Measurements from ENCODE around the gene OXT. TPM values are rescaled to one million over a fixed set of nuclear protein-coding genes. Genes with fewer than 3 reads are reported as not detected.
A peak's percentile ranks its signal among the peaks of the same experiment; 100 is the strongest.

Gene OXT
- total and polyA plus RNA-seq, 2 of the 13 experiments (the other 11 are each of a cell fraction or from before 2014, with no cell fraction given) = not detected

- no peak overlapping the region for H2AFZ ChIP-seq (ENCODE audit: low read length)
- H3K79me2 ChIP-seq (ENCODE audit: insufficient read depth, low read length) = no peaks in the 10 kb centered on the region
- DNase-seq (ENCODE audit: low spot score) (no peak), FAIRE-seq (no peak), ATAC-seq (no peak)
- no peaks in the 10 kb centered on the region for H4K20me1 ChIP-seq (ENCODE audit: insufficient read depth, low read length)
- in situ Hi-C loops (cut with HindIII; ENCODE audit: extremely low pct_ligation_motif_present, low pct_unique_long_range_greater_than_20kb) = no loop called here
- H3K27me3 ChIP-seq (ENCODE audit: control insufficient read depth in 1 of 2, insufficient read depth in 2 of 2, low read length in 2 of 2) = no peaks in the 10 kb centered on the region
- no peak overlapping the region for H3K9ac ChIP-seq (ENCODE audit: insufficient read depth, low read depth, low read length)
- no peak overlapping the region for H3K4me3 ChIP-seq (replicated peaks in 1 of 3; ENCODE audit: insufficient read depth in 1 of 3, low read depth in 2 of 3, low read length in 3 of 3)
- H3K4me1 ChIP-seq (ENCODE audit: insufficient read depth, low read length) = peaks cover 21% of the 10 kb centered on the region
- TF ChIP-seq ZNF275 (CRISPR knock-in tag; IDR thresholded peaks at IDR 0.05; ENCODE audit: borderline replicate concordance) (no peak), ZNF225 (CRISPR knock-in tag; IDR thresholded peaks at IDR 0.05) (peak; percentile 28; the same call in 1 of the 2 replicates), ZNF292 (CRISPR knock-in tag; IDR thresholded peaks at IDR 0.05; ENCODE audit: borderline replicate concordance, low read depth) (no peak)
- H3K27ac ChIP-seq (ENCODE audit: extremely low read length, insufficient read depth, low read length) = no peak overlapping the region
- ChIA-PET CTCF (ENCODE audit: low intra/inter-chr PET ratio, low total read pairs) (no interaction called here), POLR2A (no interaction called here)
- H3K4me2 ChIP-seq (ENCODE audit: low read depth, low read length) = no peak overlapping the region
- H3K36me3 ChIP-seq (replicated peaks in 1 of 2; ENCODE audit: control insufficient read depth in 1 of 2, insufficient read depth in 2 of 2, low read length in 2 of 2) = peaks cover 38 to 52% of the 10 kb centered on the region in 2 experiments
- 93% methylated on average over 4 of the region's 8 CpGs for WGBS (ENCODE audit: low lambda C conversion rate)
- H3K9me3 ChIP-seq (ENCODE audit: low read length) = no peaks in the 10 kb centered on the region
- intact Hi-C loops (cut with micrococcal nuclease; ENCODE audit: unreplicated experiment) = loop anchor here (10.0 kb wide), 1 partner anchor 125 kb away; no protein-coding TSS in a partner anchor
- BruUV-seq (replicated peaks) = no TSS peak
These were observed 31.3 kb upstream of the OXT start for GRCh38 chr20:3040086-3040485.

GRCh38 chr20:3041854-3042409, 29.5 kb upstream of the OXT start:
- BruUV-seq (replicated peaks) = no TSS peak
- in situ Hi-C loops (cut with HindIII; ENCODE audit: extremely low pct_ligation_motif_present, low pct_unique_long_range_greater_than_20kb) (no loop called here), intact Hi-C loops (cut with micrococcal nuclease; ENCODE audit: unreplicated experiment) (loop anchor here (10.0 kb wide), 1 partner anchor 127 kb away; no protein-coding TSS in a partner anchor)
- DNase-seq (ENCODE audit: low spot score) (no peak), ATAC-seq (no peak), FAIRE-seq (no peak)
- Histone ChIP-seq H3K4me3 (replicated peaks in 1 of 3; ENCODE audit: insufficient read depth in 1 of 3, low read depth in 2 of 3, low read length in 3 of 3) (no peak overlapping the region), H3K9ac (ENCODE audit: insufficient read depth, low read depth, low read length) (no peak overlapping the region), H3K27ac (ENCODE audit: extremely low read length, insufficient read depth, low read length) (no peak overlapping the region), H3K9me3 (ENCODE audit: low read length) (no peaks in the 10 kb centered on the region), H3K4me2 (ENCODE audit: low read depth, low read length) (0 out of 2 replicates have a peak overlapping the region, but pooled peaks have one; percentile 14), H2AFZ (ENCODE audit: low read length) (no peak overlapping the region), H3K4me1 (ENCODE audit: insufficient read depth, low read length) (peaks cover 25% of the 10 kb centered on the region), H3K36me3 (replicated peaks in 1 of 2; ENCODE audit: control insufficient read depth in 1 of 2, insufficient read depth in 2 of 2, low read length in 2 of 2) (peaks cover 22 to 34% of the 10 kb centered on the region in 2 experiments), H4K20me1 (ENCODE audit: insufficient read depth, low read length) (no peaks in the 10 kb centered on the region), H3K79me2 (ENCODE audit: insufficient read depth, low read length) (peaks cover 8% of the 10 kb centered on the region), H3K27me3 (ENCODE audit: control insufficient read depth in 1 of 2, insufficient read depth in 2 of 2, low read length in 2 of 2) (no peaks in the 10 kb centered on the region; a peak in 1 of 5 replicates)
- ChIA-PET CTCF (ENCODE audit: low intra/inter-chr PET ratio, low total read pairs) (no interaction called here), POLR2A (no interaction called here)
- 66% methylated on average over 10 of the region's 10 CpGs for WGBS (ENCODE audit: low lambda C conversion rate)
- TF ChIP-seq ATF2 (CRISPR knock-in tag; IDR thresholded peaks at IDR 0.05) (no peak), ZFP91 (CRISPR knock-in tag; IDR thresholded peaks at IDR 0.05; ENCODE audit: borderline replicate concordance) (peak; percentile 1; the same call in 1 of the 2 replicates), ZNF883 (CRISPR knock-in tag; IDR thresholded peaks at IDR 0.05; ENCODE audit: not compliant biosample characterization) (no peak), RBM39 (IDR thresholded peaks at IDR 0.05; ENCODE audit: low read depth, low read length, poor library complexity, severe bottlenecking) (no peak), POLR2A (IDR thresholded peaks at IDR 0.05; ENCODE audit: insufficient read depth in 1 of 2, low read depth in 2 of 2, low read length in 2 of 2) (0 out of 4 replicates have a peak, but pooled peaks of 1 of the 2 experiments have one; percentile 19), ZNF770 (CRISPR knock-in tag; IDR thresholded peaks at IDR 0.05) (no peak), ZSCAN22 (CRISPR knock-in tag; IDR thresholded peaks at IDR 0.05) (no peak)
